Measurements from ENCODE around the gene HPSE2. TPM values are rescaled to one million over a fixed set of nuclear protein-coding genes. Genes with fewer than 3 reads are reported as not detected.

Gene HPSE2
- total RNA-seq, 5 donors from 2014 or later (not counting 1 experiment from before 2014, with no cell fraction given): 0.13 to 0.23 (median 0.18) TPM; not detected in 1

- WGBS (ENCODE audit: insufficient coverage): no CpG with 5 or more reads among the region's 3 CpGs
- Histone ChIP-seq H3K36me3 (ENCODE audit: control insufficient read depth in 2 of 2, extremely low read depth in 1 of 2, insufficient read depth in 1 of 2, low read length in 1 of 2) (no peaks in the 10 kb centered on the region), H3K27ac (ENCODE audit: low read length) (no peak overlapping the region), H3K4me3 (ENCODE audit: control insufficient read depth in 1 of 2, extremely low read depth in 1 of 2, low read length in 1 of 2) (no peak overlapping the region), H3K4me1 (ENCODE audit: control insufficient read depth in 1 of 2, extremely low read depth in 1 of 2, insufficient read depth in 2 of 2, low read length in 2 of 2) (no peaks in the 10 kb centered on the region), H3K9me3 (no peaks in the 10 kb centered on the region), H3K27me3 (replicated peaks in 1 of 2; ENCODE audit: control insufficient read depth in 2 of 2, extremely low read depth in 1 of 2, insufficient read depth in 2 of 2, low read length in 1 of 2) (no peaks in the 10 kb centered on the region)
- peaks cover 0 to 4% (median 3%) of the 10 kb centered on the region in 3 donors for H3K9me3 Mint-ChIP-seq
- no peaks in the 10 kb centered on the region for H3K27me3 Mint-ChIP-seq
- H3K27ac Mint-ChIP-seq: no peak overlapping the region
- no peaks in the 10 kb centered on the region for H3K36me3 Mint-ChIP-seq
- no peaks in the 10 kb centered on the region for H3K4me1 Mint-ChIP-seq
- no peak overlapping the region for H3K4me3 Mint-ChIP-seq
- no peak for ATAC-seq (replicated peaks in 1 of 4)
- DNase-seq: no peak
- ChIA-PET POLR2A (no interaction called here), CTCF (no interaction called here)
Observed at GRCh38 chr10:99084161-99084560, 151.5 kb downstream of the HPSE2 start.

- no peak overlapping the region for H3K4me3 Mint-ChIP-seq
- H3K4me1 ChIP-seq (ENCODE audit: control insufficient read depth in 1 of 2, extremely low read depth in 1 of 2, insufficient read depth in 2 of 2, low read length in 2 of 2): no peaks in the 10 kb centered on the region
- H3K36me3 ChIP-seq (ENCODE audit: control insufficient read depth in 2 of 2, extremely low read depth in 1 of 2, insufficient read depth in 1 of 2, low read length in 1 of 2): no peaks in the 10 kb centered on the region
- DNase-seq (no peak), ATAC-seq (replicated peaks in 1 of 4) (no peak)
- H3K27me3 ChIP-seq (replicated peaks in 1 of 2; ENCODE audit: control insufficient read depth in 2 of 2, extremely low read depth in 1 of 2, insufficient read depth in 2 of 2, low read length in 1 of 2): no peaks in the 10 kb centered on the region
- no CpG with 5 or more reads among the region's 1 CpG for WGBS (ENCODE audit: insufficient coverage)
- ChIA-PET CTCF (no interaction called here), POLR2A (no interaction called here)
- H3K4me1 Mint-ChIP-seq: no peaks in the 10 kb centered on the region
- H3K9me3 Mint-ChIP-seq: peaks cover 3 to 5% (median 3%) of the 10 kb centered on the region in 3 donors
- no peaks in the 10 kb centered on the region for H3K9me3 ChIP-seq
- H3K27ac Mint-ChIP-seq: no peak overlapping the region
- H3K27me3 Mint-ChIP-seq: peaks cover 0 to 3% of the 10 kb centered on the region in 2 donors
- no peak overlapping the region for H3K27ac ChIP-seq (ENCODE audit: low read length)
- H3K4me3 ChIP-seq (ENCODE audit: control insufficient read depth in 1 of 2, extremely low read depth in 1 of 2, low read length in 1 of 2): no peak overlapping the region
- H3K36me3 Mint-ChIP-seq: no peaks in the 10 kb centered on the region
Observed at GRCh38 chr10:99080275-99080945, 155.2 kb downstream of the HPSE2 start.

- Histone ChIP-seq H3K27me3 (replicated peaks in 1 of 2; ENCODE audit: control insufficient read depth in 2 of 2, extremely low read depth in 1 of 2, insufficient read depth in 2 of 2, low read length in 1 of 2) (no peaks in the 10 kb centered on the region), H3K27ac (ENCODE audit: low read length) (no peak overlapping the region), H3K36me3 (ENCODE audit: control insufficient read depth in 2 of 2, extremely low read depth in 1 of 2, insufficient read depth in 1 of 2, low read length in 1 of 2) (no peaks in the 10 kb centered on the region), H3K4me1 (ENCODE audit: control insufficient read depth in 1 of 2, extremely low read depth in 1 of 2, insufficient read depth in 2 of 2, low read length in 2 of 2) (no peaks in the 10 kb centered on the region), H3K9me3 (no peaks in the 10 kb centered on the region), H3K4me3 (ENCODE audit: control insufficient read depth in 1 of 2, extremely low read depth in 1 of 2, low read length in 1 of 2) (no peak overlapping the region)
- no peak for ATAC-seq (replicated peaks in 1 of 4)
- POLR2A ChIA-PET: no interaction called here
- H3K27me3 Mint-ChIP-seq: no peaks in the 10 kb centered on the region
- no peaks in the 10 kb centered on the region for H3K4me1 Mint-ChIP-seq
- DNase-seq: no peak
- no peak overlapping the region for H3K27ac Mint-ChIP-seq
- H3K9me3 Mint-ChIP-seq: peaks cover 0 to 10% (median 2%) of the 10 kb centered on the region in 3 donors
- CTCF ChIA-PET: no interaction called here
- no peak overlapping the region for H3K4me3 Mint-ChIP-seq
- no peaks in the 10 kb centered on the region for H3K36me3 Mint-ChIP-seq
Observed at GRCh38 chr10:99062591-99062990, 173.1 kb downstream of the HPSE2 start.

- no peak for ATAC-seq (replicated peaks in 1 of 4)
- Histone ChIP-seq H3K27me3 (replicated peaks in 1 of 2; ENCODE audit: control insufficient read depth in 2 of 2, extremely low read depth in 1 of 2, insufficient read depth in 2 of 2, low read length in 1 of 2) (no peaks in the 10 kb centered on the region), H3K9me3 (no peaks in the 10 kb centered on the region), H3K36me3 (ENCODE audit: control insufficient read depth in 2 of 2, extremely low read depth in 1 of 2, insufficient read depth in 1 of 2, low read length in 1 of 2) (no peaks in the 10 kb centered on the region), H3K4me3 (ENCODE audit: control insufficient read depth in 1 of 2, extremely low read depth in 1 of 2, low read length in 1 of 2) (no peak overlapping the region), H3K4me1 (ENCODE audit: control insufficient read depth in 1 of 2, extremely low read depth in 1 of 2, insufficient read depth in 2 of 2, low read length in 2 of 2) (no peaks in the 10 kb centered on the region), H3K27ac (ENCODE audit: low read length) (no peak overlapping the region)
- Mint-ChIP-seq H3K4me3 (no peak overlapping the region), H3K27me3 (no peaks in the 10 kb centered on the region), H3K27ac (no peak overlapping the region), H3K36me3 (no peaks in the 10 kb centered on the region), H3K4me1 (no peaks in the 10 kb centered on the region), H3K9me3 (peaks cover 0 to 3% (median 0%) of the 10 kb centered on the region in 3 donors)
- CTCF ChIA-PET: no interaction called here
- DNase-seq: no peak
- POLR2A ChIA-PET: no interaction called here
Observed at GRCh38 chr10:99058762-99059161, 176.9 kb downstream of the HPSE2 start.

GRCh38 chr10:99057936-99058690 lies 177.5 kb downstream of the HPSE2 start:
- Histone ChIP-seq H3K4me3 (ENCODE audit: control insufficient read depth in 1 of 2, extremely low read depth in 1 of 2, low read length in 1 of 2) (no peak overlapping the region), H3K27me3 (replicated peaks in 1 of 2; ENCODE audit: control insufficient read depth in 2 of 2, extremely low read depth in 1 of 2, insufficient read depth in 2 of 2, low read length in 1 of 2) (no peaks in the 10 kb centered on the region), H3K36me3 (ENCODE audit: control insufficient read depth in 2 of 2, extremely low read depth in 1 of 2, insufficient read depth in 1 of 2, low read length in 1 of 2) (no peaks in the 10 kb centered on the region), H3K27ac (ENCODE audit: low read length) (no peak overlapping the region), H3K4me1 (ENCODE audit: control insufficient read depth in 1 of 2, extremely low read depth in 1 of 2, insufficient read depth in 2 of 2, low read length in 2 of 2) (no peaks in the 10 kb centered on the region), H3K9me3 (no peaks in the 10 kb centered on the region)
- Mint-ChIP-seq H3K27me3 (no peaks in the 10 kb centered on the region), H3K4me3 (no peak overlapping the region), H3K36me3 (no peaks in the 10 kb centered on the region), H3K4me1 (no peaks in the 10 kb centered on the region), H3K27ac (no peak overlapping the region), H3K9me3 (peaks cover 0 to 3% (median 0%) of the 10 kb centered on the region in 3 donors)
- ChIA-PET CTCF (no interaction called here), POLR2A (no interaction called here)
- WGBS (ENCODE audit: insufficient coverage): 22% methylated on average over 1 of the region's 4 CpGs
- no peak for ATAC-seq (replicated peaks in 1 of 4)
- no peak for DNase-seq

GRCh38 chr10:99045671-99046070 lies 190.0 kb downstream of the HPSE2 start:
- Mint-ChIP-seq H3K27me3 (no peaks in the 10 kb centered on the region), H3K27ac (no peak overlapping the region), H3K4me1 (no peaks in the 10 kb centered on the region), H3K36me3 (no peaks in the 10 kb centered on the region), H3K4me3 (no peak overlapping the region), H3K9me3 (peaks cover 10 to 32% (median 21%) of the 10 kb centered on the region in 3 donors)
- no peaks in the 10 kb centered on the region for H3K36me3 ChIP-seq (ENCODE audit: control insufficient read depth in 2 of 2, extremely low read depth in 1 of 2, insufficient read depth in 1 of 2, low read length in 1 of 2)
- H3K27ac ChIP-seq (ENCODE audit: low read length): no peak overlapping the region
- peaks cover 0 to 4% of the 10 kb centered on the region in 2 experiments for H3K27me3 ChIP-seq (replicated peaks in 1 of 2; ENCODE audit: control insufficient read depth in 2 of 2, extremely low read depth in 1 of 2, insufficient read depth in 2 of 2, low read length in 1 of 2)
- ChIA-PET CTCF (no interaction called here), POLR2A (no interaction called here)
- H3K9me3 ChIP-seq: no peaks in the 10 kb centered on the region
- no peak for ATAC-seq (replicated peaks in 1 of 4)
- H3K4me1 ChIP-seq (ENCODE audit: control insufficient read depth in 1 of 2, extremely low read depth in 1 of 2, insufficient read depth in 2 of 2, low read length in 2 of 2): no peaks in the 10 kb centered on the region
- no peak for DNase-seq
- no peak overlapping the region for H3K4me3 ChIP-seq (ENCODE audit: control insufficient read depth in 1 of 2, extremely low read depth in 1 of 2, low read length in 1 of 2)
